HG03139 (cell line): Measurements from ENCODE around the gene DPY19L1.
A peak's percentile ranks its signal among the peaks of the same experiment; 100 is the strongest.
"Not testable (repeated sequence)": the region's sequence is repeated elsewhere in the genome, so short reads cannot be mapped to it uniquely, and the experiment has no call there.

Experiments
- ATAC-seq: cut with Tn5 transposase; IDR thresholded peaks from one replicate; pipeline ENCODE4 v1.9.1; 2021; ENCODE audit not compliant: unreplicated experiment

Gene DPY19L1

GRCh38 chr7:35037211-35037525 lies at the start of gene DPY19L1:
Gene DPY19L1 (minus strand): TSS chr7:35037485. CDS start chr7:35037394, 91 bp downstream.
- ATAC-seq = no peak

GRCh38 chr7:35079517-35079916 lies 42.2 kb upstream of the DPY19L1 start:
- not testable (repeated sequence) for ATAC-seq

GRCh38 chr7:35074008-35074407 lies 36.7 kb upstream of the DPY19L1 start:
- ATAC-seq = not testable (repeated sequence)

GRCh38 chr7:35072950-35073827 lies 35.9 kb upstream of the DPY19L1 start:
- not testable (repeated sequence) for ATAC-seq

- not testable (repeated sequence) for ATAC-seq
Observed at GRCh38 chr7:35069084-35069483, 31.8 kb upstream of the DPY19L1 start.

- ATAC-seq = not testable (repeated sequence)
Observed at GRCh38 chr7:35065382-35065781, 28.1 kb upstream of the DPY19L1 start.

GRCh38 chr7:35058571-35058970 lies 21.3 kb upstream of the DPY19L1 start:
- ATAC-seq = not testable (repeated sequence)

GRCh38 chr7:35057505-35058451 lies 20.5 kb upstream of the DPY19L1 start:
- ATAC-seq = not testable (repeated sequence)

- not testable (repeated sequence) for ATAC-seq
Observed at GRCh38 chr7:35055733-35056132, 18.4 kb upstream of the DPY19L1 start.

GRCh38 chr7:35053488-35054175 lies 16.3 kb upstream of the DPY19L1 start:
- ATAC-seq = not testable (repeated sequence)

GRCh38 chr7:35048390-35048789 lies 11.1 kb upstream of the DPY19L1 start:
- not testable (repeated sequence) for ATAC-seq

- not testable (repeated sequence) for ATAC-seq
Observed at GRCh38 chr7:35047912-35048305, 10.6 kb upstream of the DPY19L1 start.

- not testable (repeated sequence) for ATAC-seq
Observed at GRCh38 chr7:35047263-35047911, 10.1 kb upstream of the DPY19L1 start.

GRCh38 chr7:35043301-35043700 lies 6.0 kb upstream of the DPY19L1 start:
- ATAC-seq = not testable (repeated sequence)

GRCh38 chr7:35040906-35041305 lies 3.6 kb upstream of the DPY19L1 start:
- no peak for ATAC-seq

GRCh38 chr7:35039343-35039742 lies 2.1 kb upstream of the DPY19L1 start:
- no peak for ATAC-seq

GRCh38 chr7:35038354-35038753 lies 1.1 kb upstream of the DPY19L1 start:
- no peak for ATAC-seq

GRCh38 chr7:35037526-35038341 lies 449 bp upstream of the DPY19L1 start:
- peak; percentile 83 for ATAC-seq

GRCh38 chr7:35036361-35037171 lies 719 bp downstream of the DPY19L1 start:
- peak; percentile 14 for ATAC-seq
